ENCODE data around the gene NDUFB8. TPM values are rescaled to one million over a fixed set of nuclear protein-coding genes. Genes with fewer than 3 reads are reported as not detected.

The NDUFB8 gene
- total and polyA plus RNA-seq, 4 donors = 122 to 369 (median 217) TPM

DNA sequence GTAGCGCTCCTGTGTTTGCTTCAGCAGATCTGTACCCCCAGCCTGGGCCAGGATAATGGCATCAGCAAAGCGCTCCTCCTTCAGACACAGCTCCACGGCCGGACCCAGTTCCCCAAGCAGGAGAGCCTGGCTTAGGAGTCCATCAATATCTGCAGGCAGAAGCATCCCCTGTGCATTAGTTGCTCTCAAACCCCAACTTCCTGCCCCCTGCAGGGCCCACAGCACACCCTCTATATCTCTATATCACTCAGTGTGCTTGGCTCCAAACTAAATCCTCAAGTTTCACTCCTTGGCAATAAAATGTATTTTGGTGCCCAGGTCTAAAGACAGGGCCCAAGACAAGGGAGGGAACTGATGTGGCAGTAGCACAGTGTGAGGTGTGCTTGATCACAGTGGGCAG lies 31.6 kb downstream of the NDUFB8 start:
- H3K36me3 ChIP-seq (ENCODE audit: control insufficient read depth in 4 of 4, insufficient read depth in 4 of 4, low read length in 4 of 4) = peaks cover 4 to 35% (median 19%) of the 10 kb centered on the region in 4 donors

DNA sequence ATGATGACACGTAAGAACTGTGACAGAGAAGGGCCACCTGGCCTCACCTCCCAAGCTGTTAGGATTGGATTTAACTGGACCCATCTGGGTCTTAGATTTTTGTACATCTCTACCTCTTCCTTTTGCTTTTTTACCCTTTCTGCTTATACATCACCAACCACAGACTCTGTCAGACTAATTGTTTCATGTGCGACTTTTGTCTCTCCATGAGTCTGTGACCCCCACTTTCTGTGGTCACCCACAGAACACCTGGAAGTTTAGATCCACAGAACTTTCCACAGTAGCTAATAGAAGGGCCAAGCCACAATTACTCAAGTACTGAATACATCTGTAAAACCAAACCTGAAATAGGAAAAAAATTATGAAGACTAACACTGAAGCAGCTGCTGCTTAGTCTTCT lies 33.1 kb downstream of the NDUFB8 start:
- Histone ChIP-seq H3K4me1 (ENCODE audit: control insufficient read depth in 5 of 5, insufficient read depth in 5 of 5, low read length in 5 of 5) (no peaks in the 10 kb centered on the region), H3K36me3 (ENCODE audit: control insufficient read depth in 4 of 4, insufficient read depth in 4 of 4, low read length in 4 of 4) (peaks cover 3 to 31% (median 14%) of the 10 kb centered on the region in 4 donors), H3K9me3 (ENCODE audit: control insufficient read depth in 4 of 4, insufficient read depth in 3 of 4, low read length in 3 of 4) (no peaks in the 10 kb centered on the region), H3K4me3 (no peak overlapping the region), H3K9ac (ENCODE audit: insufficient read depth in 1 of 2, low read length in 2 of 2) (no peak overlapping the region), H3K27me3 (ENCODE audit: control insufficient read depth in 3 of 3, insufficient read depth in 3 of 3, low read length in 2 of 3) (no peaks in the 10 kb centered on the region), H3K27ac (ENCODE audit: low read depth in 1 of 2, low read length in 1 of 2) (no peak overlapping the region)
- TF ChIP-seq, protein P1, sequence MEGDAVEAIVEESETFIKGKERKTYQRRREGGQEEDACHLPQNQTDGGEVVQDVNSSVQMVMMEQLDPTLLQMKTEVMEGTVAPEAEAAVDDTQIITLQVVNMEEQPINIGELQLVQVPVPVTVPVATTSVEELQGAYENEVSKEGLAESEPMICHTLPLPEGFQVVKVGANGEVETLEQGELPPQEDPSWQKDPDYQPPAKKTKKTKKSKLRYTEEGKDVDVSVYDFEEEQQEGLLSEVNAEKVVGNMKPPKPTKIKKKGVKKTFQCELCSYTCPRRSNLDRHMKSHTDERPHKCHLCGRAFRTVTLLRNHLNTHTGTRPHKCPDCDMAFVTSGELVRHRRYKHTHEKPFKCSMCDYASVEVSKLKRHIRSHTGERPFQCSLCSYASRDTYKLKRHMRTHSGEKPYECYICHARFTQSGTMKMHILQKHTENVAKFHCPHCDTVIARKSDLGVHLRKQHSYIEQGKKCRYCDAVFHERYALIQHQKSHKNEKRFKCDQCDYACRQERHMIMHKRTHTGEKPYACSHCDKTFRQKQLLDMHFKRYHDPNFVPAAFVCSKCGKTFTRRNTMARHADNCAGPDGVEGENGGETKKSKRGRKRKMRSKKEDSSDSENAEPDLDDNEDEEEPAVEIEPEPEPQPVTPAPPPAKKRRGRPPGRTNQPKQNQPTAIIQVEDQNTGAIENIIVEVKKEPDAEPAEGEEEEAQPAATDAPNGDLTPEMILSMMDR (IDR thresholded peaks at IDR 0.05; ENCODE audit: control extremely low read depth, extremely low read depth) = no peak
- no peak for ATAC-seq (ENCODE audit: insufficient read depth, low FRiP score)
- WGBS, 2 donors = 89 to 95% methylated on average over 2 of the region's 2 CpGs
- no peak for DNase-seq

More for the DNA sequence above, 31.6 kb downstream of the NDUFB8 start:
- no peak for DNase-seq
- no peaks in the 10 kb centered on the region for H3K4me1 ChIP-seq (ENCODE audit: control insufficient read depth in 5 of 5, insufficient read depth in 5 of 5, low read length in 5 of 5)
- no peak overlapping the region for H3K27ac ChIP-seq (ENCODE audit: low read depth in 1 of 2, low read length in 1 of 2)
- no peaks in the 10 kb centered on the region for H3K9me3 ChIP-seq (ENCODE audit: control insufficient read depth in 4 of 4, insufficient read depth in 3 of 4, low read length in 3 of 4)
- TF ChIP-seq, protein P1 (IDR thresholded peaks at IDR 0.05; ENCODE audit: control extremely low read depth, extremely low read depth) = no peak
- WGBS, 2 donors = 99 to 100% methylated on average over 4 of the region's 4 CpGs
- no peaks in the 10 kb centered on the region for H3K27me3 ChIP-seq (ENCODE audit: control insufficient read depth in 3 of 3, insufficient read depth in 3 of 3, low read length in 2 of 3)
- ATAC-seq (ENCODE audit: insufficient read depth, low FRiP score) = no peak
- no peak overlapping the region for H3K9ac ChIP-seq (ENCODE audit: insufficient read depth in 1 of 2, low read length in 2 of 2)
- no peak overlapping the region for H3K4me3 ChIP-seq

DNA sequence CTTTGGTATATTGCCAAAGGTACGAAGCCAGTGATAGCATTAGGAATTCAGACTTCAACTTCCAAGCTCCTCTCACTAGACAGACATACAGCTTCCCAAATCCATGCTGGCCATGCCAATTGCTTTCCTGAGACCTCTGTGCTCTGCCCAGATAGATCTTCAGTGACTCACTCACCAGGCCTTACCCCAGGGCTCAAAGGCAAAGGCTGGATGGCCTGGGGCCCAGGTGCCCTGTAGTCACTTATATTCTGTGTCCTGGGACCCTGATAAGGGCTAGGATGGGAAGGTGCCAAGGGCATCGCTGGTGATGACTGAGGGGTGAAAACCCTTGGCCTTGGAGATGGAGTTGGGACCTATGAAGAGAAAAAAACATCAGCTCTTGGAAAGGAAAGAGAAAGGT lies 39.1 kb downstream of the NDUFB8 start:
- H3K9ac ChIP-seq (ENCODE audit: insufficient read depth in 1 of 2, low read length in 2 of 2) = no peak overlapping the region
- DNase-seq (no peak), ATAC-seq (ENCODE audit: insufficient read depth, low FRiP score) (no peak)
- WGBS, 2 donors = 92 to 94% methylated on average over 2 of the region's 2 CpGs
- no peak overlapping the region for H3K27ac ChIP-seq (ENCODE audit: low read depth in 1 of 2, low read length in 1 of 2)
- TF ChIP-seq, protein P1 (IDR thresholded peaks at IDR 0.05; ENCODE audit: control extremely low read depth, extremely low read depth) = no peak
- H3K9me3 ChIP-seq (ENCODE audit: control insufficient read depth in 4 of 4, insufficient read depth in 3 of 4, low read length in 3 of 4) = peaks cover 0 to 3% (median 0%) of the 10 kb centered on the region in 4 donors
- H3K4me1 ChIP-seq (ENCODE audit: control insufficient read depth in 5 of 5, insufficient read depth in 5 of 5, low read length in 5 of 5) = no peaks in the 10 kb centered on the region
- H3K36me3 ChIP-seq (ENCODE audit: control insufficient read depth in 4 of 4, insufficient read depth in 4 of 4, low read length in 4 of 4) = peaks cover 3 to 27% (median 10%) of the 10 kb centered on the region in 4 donors
- peaks cover 0 to 4% (median 0%) of the 10 kb centered on the region in 3 donors for H3K27me3 ChIP-seq (ENCODE audit: control insufficient read depth in 3 of 3, insufficient read depth in 3 of 3, low read length in 2 of 3)
- no peak overlapping the region for H3K4me3 ChIP-seq

DNA sequence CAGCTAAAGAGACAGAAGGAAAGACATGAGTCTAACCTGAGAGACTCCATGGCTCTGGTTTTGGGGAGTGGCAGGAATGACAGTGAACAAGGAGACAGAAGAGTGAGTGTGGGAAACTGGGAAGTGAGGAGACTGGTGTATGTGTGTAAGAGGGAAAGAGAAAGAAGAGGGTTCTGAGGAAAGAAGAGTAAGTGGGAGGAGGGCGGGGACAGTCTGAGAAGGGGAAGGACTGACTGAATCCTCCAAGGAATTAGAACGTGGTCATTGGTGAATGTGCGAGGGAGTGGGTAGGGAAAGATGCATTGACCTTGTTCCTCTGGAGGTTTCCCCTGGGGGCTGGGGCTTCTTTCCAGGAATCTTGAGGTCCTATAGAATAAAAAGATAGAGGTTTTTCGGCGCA lies 40.3 kb downstream of the NDUFB8 start:
- peaks cover 0 to 4% (median 0%) of the 10 kb centered on the region in 3 donors for H3K27me3 ChIP-seq (ENCODE audit: control insufficient read depth in 3 of 3, insufficient read depth in 3 of 3, low read length in 2 of 3)
- no peak overlapping the region for H3K4me3 ChIP-seq
- WGBS, 2 donors = 89 to 96% methylated on average over 5 of the region's 5 CpGs
- H3K9ac ChIP-seq (ENCODE audit: insufficient read depth in 1 of 2, low read length in 2 of 2) = no peak overlapping the region
- H3K9me3 ChIP-seq (ENCODE audit: control insufficient read depth in 4 of 4, insufficient read depth in 3 of 4, low read length in 3 of 4) = peaks cover 0 to 3% (median 0%) of the 10 kb centered on the region in 4 donors
- ATAC-seq (ENCODE audit: insufficient read depth, low FRiP score) (no peak), DNase-seq (no peak)
- peaks cover 3 to 27% (median 6%) of the 10 kb centered on the region in 4 donors for H3K36me3 ChIP-seq (ENCODE audit: control insufficient read depth in 4 of 4, insufficient read depth in 4 of 4, low read length in 4 of 4)
- H3K4me1 ChIP-seq (ENCODE audit: control insufficient read depth in 5 of 5, insufficient read depth in 5 of 5, low read length in 5 of 5) = no peaks in the 10 kb centered on the region
- TF ChIP-seq, protein P1 (IDR thresholded peaks at IDR 0.05; ENCODE audit: control extremely low read depth, extremely low read depth) = no peak
- no peak overlapping the region for H3K27ac ChIP-seq (ENCODE audit: low read depth in 1 of 2, low read length in 1 of 2)

All from lung (tissue), 12 donors.